PC-3 (cell line): ENCODE data around the gene MAGI2. TPM values are rescaled to one million over a fixed set of nuclear protein-coding genes. Genes with fewer than 3 reads are reported as not detected.

Experiments used
- ATAC-seq: fragments of 200-7000 bp; cut with Tn5 transposase; 2 replicates; pipeline ENCODE4 v1.9.1; 2020; ENCODE audit warnings: mild to moderate bottlenecking, moderate library complexity
- BruUV-seq: library from RNA; stranded (reverse); fragments of 400-500 nt; replicated peaks from 2 replicates; lab custom pipeline; 2021; lab: Mats Ljungman, UMichigan
- CTCF ChIA-PET: fragments of 300-600 bp; sonication (Branson Sonifier 250); formaldehyde crosslinking; loops from one replicate; lab custom pipeline; 2022; ENCODE audit warnings: antibody characterized with exemption; lab: Charles Lee
- POLR2A ChIA-PET: fragments of 300-600 bp; sonication (Branson Sonifier 250); formaldehyde crosslinking; loops from one replicate; lab custom pipeline; 2022; ENCODE audit warnings: antibody characterized with exemption; ENCODE audit not compliant: unreplicated experiment; lab: Charles Lee
- DNase-seq: peaks from one replicate; pipeline ENCODE4 v3.0.0-alpha.2; 2015
- H2AFZ ChIP-seq: fragments of 300-600 bp; sonication (generic); 2 replicates; pipeline ENCODE4 v1.6.0; 2016; ENCODE audit warnings: antibody characterized with exemption, low read length
- H3F3A ChIP-seq: fragments of 300-600 bp; sonication (generic); one replicate; pipeline ENCODE4 v1.6.0; 2017; ENCODE audit warnings: antibody characterized with exemption, low read length, control low read depth, mild to moderate bottlenecking; ENCODE audit not compliant: unreplicated experiment
- H3K27ac ChIP-seq: fragments of 300-600 bp; sonication (generic); 2 replicates; pipeline ENCODE4 v1.5.1; 2016; ENCODE audit warnings: mild to moderate bottlenecking, low read length
- H3K27me3 ChIP-seq: fragments of 300-600 bp; sonication (generic); 2 replicates; pipeline ENCODE4 v1.6.1; 2016; ENCODE audit warnings: low read length, mixed read lengths
- H3K36me3 ChIP-seq: fragments of 300-600 bp; sonication (generic); 2 replicates; pipeline ENCODE4 v1.6.1; 2016; ENCODE audit warnings: low read depth, mixed run types, low read length, mixed read lengths
- H3K4me1 ChIP-seq: fragments of 300-600 bp; sonication (generic); 2 replicates; pipeline ENCODE4 v1.5.1; 2016; ENCODE audit warnings: low read length; ENCODE audit not compliant: insufficient read depth
- H3K4me2 ChIP-seq: fragments of 300-600 bp; sonication (generic); 2 replicates; pipeline ENCODE4 v1.6.0; 2016; ENCODE audit warnings: low read length
- H3K4me3 ChIP-seq: fragments of 300-600 bp; sonication (generic); 2 replicates; pipeline ENCODE4 v1.5.1; 2016; ENCODE audit warnings: mild to moderate bottlenecking, low read length, mixed read lengths
- H3K79me2 ChIP-seq: fragments of 300-600 bp; sonication (generic); 2 replicates; pipeline ENCODE4 v1.6.1; 2017; ENCODE audit warnings: low read length, mixed read lengths
- H3K9ac ChIP-seq: fragments of 300-600 bp; sonication (generic); 2 replicates; pipeline ENCODE4 v1.6.0; 2016; ENCODE audit warnings: mild to moderate bottlenecking, low read length
- H3K9me2 ChIP-seq: fragments of 300-600 bp; sonication (generic); replicated peaks from 2 replicates; pipeline ENCODE4 v1.6.1; 2016; ENCODE audit warnings: mixed run types, low read length, mixed read lengths
- H3K9me3 ChIP-seq: fragments of 300-600 bp; sonication (generic); 2 replicates; pipeline ENCODE4 v1.6.1; 2016; ENCODE audit warnings: low read length, mixed read lengths
- H4K20me1 ChIP-seq: fragments of 300-600 bp; sonication (generic); 2 replicates; pipeline ENCODE4 v1.6.1; 2016; ENCODE audit warnings: low read length, mixed read lengths
- CTCF ChIP-seq: fragments of 300-600 bp; sonication (generic); conservative IDR thresholded peaks from 2 replicates; pipeline ENCODE4 v1.5.1; 2017; ENCODE audit warnings: antibody characterized with exemption, low read depth, mild to moderate bottlenecking, low read length
- EZH2 ChIP-seq: fragments of 300-600 bp; sonication (generic); IDR thresholded peaks from one replicate; pipeline ENCODE4 v1.6.1; 2017; ENCODE audit warnings: antibody characterized with exemption, mild to moderate bottlenecking, low read length; ENCODE audit not compliant: unreplicated experiment
- EZH2phosphoT487 ChIP-seq: fragments of 300-600 bp; sonication (generic); IDR thresholded peaks from 2 replicates; pipeline ENCODE4 v1.6.1; 2018; ENCODE audit warnings: mild to moderate bottlenecking, antibody characterized with exemption, low read length, borderline replicate concordance
- intact Hi-C: fragments of 100-400 bp; cut with micrococcal nuclease; formaldehyde crosslinking; loops from 2 replicates; pipeline ENCODE4 v1.9.0; 2023
- total RNA-seq: library from RNA; depleted of rRNA; stranded (reverse); fragments of >200 nt; gene quantifications from 2 replicates; pipeline ENCODE4 v1.2.3, GENCODE V29; 2014

MAGI2 gene
- total RNA-seq, 1 experiment from 2014 or later, result not detected

- BruUV-seq, result no TSS peak
- H3K27me3 ChIP-seq, result peaks cover 48% of the 10 kb centered on the region
- H4K20me1 ChIP-seq, result no peaks in the 10 kb centered on the region
- intact Hi-C loops, result no loop called here
- H3K4me1 ChIP-seq, result no peaks in the 10 kb centered on the region
- ATAC-seq (no peak), DNase-seq (no peak)
- no peak overlapping the region for H2AFZ ChIP-seq
- TF ChIP-seq EZH2, result no peak
- no peak for TF ChIP-seq EZH2phosphoT487
- no peak for TF ChIP-seq CTCF
- H3K27ac ChIP-seq, result no peak overlapping the region
- H3K9me2 ChIP-seq, result no peaks in the 10 kb centered on the region
- H3K4me2 ChIP-seq, result no peak overlapping the region
- ChIA-PET CTCF (interaction anchor here (0.6 kb wide), 1 partner anchor 25 kb away, joined by 4 read pairs; no protein-coding TSS in a partner anchor), POLR2A (no interaction called here)
- no peaks in the 10 kb centered on the region for H3K79me2 ChIP-seq
- H3K9ac ChIP-seq, result no peak overlapping the region
- no peaks in the 10 kb centered on the region for H3K36me3 ChIP-seq
- no peaks in the 10 kb centered on the region for H3K9me3 ChIP-seq
- H3F3A ChIP-seq, result no peaks in the 10 kb centered on the region
- H3K4me3 ChIP-seq, result no peak overlapping the region
Observed at GRCh38 chr7:78770422-78771410, 682.8 kb downstream of the MAGI2 start.

GRCh38 chr7:78769481-78770101 lies 683.9 kb downstream of the MAGI2 start:
- H3F3A ChIP-seq, result no peaks in the 10 kb centered on the region
- ChIA-PET CTCF (no interaction called here), POLR2A (no interaction called here)
- no peak overlapping the region for H3K27ac ChIP-seq
- BruUV-seq, result no TSS peak
- TF ChIP-seq CTCF (no peak), EZH2 (no peak), EZH2phosphoT487 (no peak)
- no peak overlapping the region for H3K4me2 ChIP-seq
- H3K27me3 ChIP-seq, result peaks cover 49% of the 10 kb centered on the region
- H3K9ac ChIP-seq, result no peak overlapping the region
- H3K9me3 ChIP-seq, result no peaks in the 10 kb centered on the region
- H3K36me3 ChIP-seq, result no peaks in the 10 kb centered on the region
- DNase-seq (no peak), ATAC-seq (no peak)
- no peak overlapping the region for H3K4me3 ChIP-seq
- H3K9me2 ChIP-seq, result no peaks in the 10 kb centered on the region
- H3K79me2 ChIP-seq, result no peaks in the 10 kb centered on the region
- H4K20me1 ChIP-seq, result no peaks in the 10 kb centered on the region
- H3K4me1 ChIP-seq, result no peaks in the 10 kb centered on the region
- intact Hi-C loops, result no loop called here
- no peak overlapping the region for H2AFZ ChIP-seq
